AG04450 (cell line): ENCODE results near the gene TRPM2. TPM values are rescaled to one million over a fixed set of nuclear protein-coding genes. Genes with fewer than 3 reads are reported as not detected.
"Not testable (repeated sequence)": the region's sequence is repeated elsewhere in the genome, so short reads cannot be mapped to it uniquely, and the experiment has no call there.

Experiments
- CTCF ChIA-PET: fragments of 300-600, 350-600 bp; formaldehyde crosslinking; extraction: SDS; loops from one replicate; lab custom pipeline; 2022; ENCODE audit warnings: antibody characterized with exemption, inconsistent platforms; lab: Charles Lee
- POLR2A ChIA-PET: fragments of 350-600 bp; formaldehyde crosslinking; extraction: SDS; loops from one replicate; lab custom pipeline; 2021; ENCODE audit warnings: antibody characterized with exemption, inconsistent platforms; lab: Yijun Ruan, JAX
- DNase-seq: peaks from one replicate; pipeline ENCODE4 v3.0.0-alpha.2; 2011; ENCODE audit warnings: low read depth, low spot score
- H3K27ac ChIP-seq: one replicate; pipeline ENCODE4 v1.5.1; 2012; ENCODE audit warnings: low read depth, low read length, control low read depth
- H3K27me3 ChIP-seq: one replicate; pipeline ENCODE4 v1.6.0; 2012; ENCODE audit warnings: low read length; ENCODE audit not compliant: control insufficient read depth, insufficient read depth
- H3K4me3 ChIP-seq: 2 replicates; pipeline ENCODE4 v1.5.1; 2011; ENCODE audit warnings: mild to moderate bottlenecking, low read depth, low read length, control low read depth
- H3K9me3 ChIP-seq: 2 replicates; pipeline ENCODE4 v1.5.1; 2012; ENCODE audit warnings: low read length; ENCODE audit not compliant: control insufficient read depth, insufficient read depth
- CTCF ChIP-seq: IDR thresholded peaks from 2 replicates; pipeline ENCODE4 v1.5.1; 2011; ENCODE audit warnings: low read depth, low read length, control low read depth, inconsistent platforms
- polyA plus RNA-seq: library from polyadenylated mRNA; depleted of rRNA; stranded (reverse); fragments of >200 nt; gene quantifications from 2 replicates; pipeline ENCODE4 v1.2.3, GENCODE V29; 2011

The TRPM2 gene
- polyA plus RNA-seq, 1 experiment = not detected

DNA sequence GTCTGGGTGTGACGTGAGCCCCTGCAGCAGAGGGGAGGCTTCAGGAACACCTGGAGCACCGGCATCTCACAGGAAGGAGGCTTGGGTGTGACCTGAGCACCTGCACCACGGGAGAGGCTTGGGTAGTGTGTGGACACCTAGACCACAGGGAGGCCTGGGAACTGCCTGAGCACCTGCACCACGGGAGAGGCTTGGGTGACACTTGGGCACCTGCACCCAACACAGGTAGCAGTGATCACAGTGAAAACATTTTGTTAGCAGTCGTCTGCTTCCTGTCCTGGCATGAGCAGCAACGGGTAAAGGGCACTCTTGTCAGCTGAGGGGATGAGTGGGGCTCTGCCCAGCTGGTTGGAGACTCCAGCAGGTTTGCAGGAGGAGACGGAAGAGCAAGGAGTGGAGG, 124.3 kb downstream of the TRPM2 start:
- H3K9me3 ChIP-seq = no peaks in the 10 kb centered on the region
- ChIA-PET POLR2A (no interaction called here), CTCF (interaction anchor here (1.1 kb wide), 1 partner anchor 316 kb away, joined by 4 read pairs; no protein-coding TSS in a partner anchor)
- no peaks in the 10 kb centered on the region for H3K27me3 ChIP-seq
- no peak overlapping the region for H3K27ac ChIP-seq
- no peak overlapping the region for H3K4me3 ChIP-seq
- TF ChIP-seq CTCF = no peak
- no peak for DNase-seq

DNA sequence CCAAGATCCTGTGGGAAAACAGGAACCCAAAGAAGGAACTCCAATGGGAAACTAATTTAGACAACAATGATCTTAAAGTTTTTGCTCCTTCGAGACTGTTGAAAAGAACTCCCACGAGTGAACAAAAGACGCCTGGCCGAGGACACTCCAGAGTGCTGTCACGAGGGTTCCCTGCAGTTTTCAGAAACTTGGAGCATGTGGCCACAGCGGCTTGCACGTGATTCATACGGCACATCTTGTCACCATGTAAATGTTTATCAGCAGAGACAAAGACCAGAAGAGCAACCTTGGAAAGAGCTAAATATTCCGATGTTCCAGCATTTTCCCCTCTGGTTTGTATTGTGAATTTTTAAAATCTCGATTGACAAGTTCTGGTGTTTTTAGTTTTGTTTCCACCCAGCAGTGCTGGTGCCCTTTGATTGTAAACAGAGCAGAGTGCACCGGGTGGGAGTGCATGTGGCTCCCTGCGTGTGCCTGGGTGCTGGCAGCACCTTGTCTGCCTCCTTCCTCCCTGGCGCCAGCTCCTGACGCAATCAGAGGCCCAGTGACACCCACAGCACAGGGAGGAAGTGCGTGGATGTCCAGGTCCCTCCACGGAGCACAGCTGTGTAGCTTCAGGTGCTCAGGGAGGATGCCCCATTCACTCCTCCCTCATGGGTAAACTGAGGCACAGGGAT, 124.8 kb downstream of the TRPM2 start:
- no peak overlapping the region for H3K4me3 ChIP-seq
- CTCF ChIA-PET = interaction anchor here (1.1 kb wide), 1 partner anchor 315 kb away, joined by 4 read pairs; no protein-coding TSS in a partner anchor
- no peak for TF ChIP-seq CTCF
- no peak overlapping the region for H3K27ac ChIP-seq
- no peaks in the 10 kb centered on the region for H3K27me3 ChIP-seq
- no peak for DNase-seq
- H3K9me3 ChIP-seq = no peaks in the 10 kb centered on the region; the same call in 1 of the 2 replicates
- POLR2A ChIA-PET = no interaction called here

- DNase-seq = no peak
- no peaks in the 10 kb centered on the region for H3K27me3 ChIP-seq
- ChIA-PET POLR2A (no interaction called here), CTCF (interaction anchor here (0.7 to 1.1 kb wide), 2 partner anchors 21 to 315 kb away, joined by 3 to 4 read pairs; no protein-coding TSS in a partner anchor)
- TF ChIP-seq CTCF = no peak
- H3K4me3 ChIP-seq = no peak overlapping the region
- no peak overlapping the region for H3K27ac ChIP-seq
- H3K9me3 ChIP-seq = no peaks in the 10 kb centered on the region; the same call in 1 of the 2 replicates
These were observed 125.4 kb downstream of the TRPM2 start for GRCh38 chr21:44478801-44479167.

DNA sequence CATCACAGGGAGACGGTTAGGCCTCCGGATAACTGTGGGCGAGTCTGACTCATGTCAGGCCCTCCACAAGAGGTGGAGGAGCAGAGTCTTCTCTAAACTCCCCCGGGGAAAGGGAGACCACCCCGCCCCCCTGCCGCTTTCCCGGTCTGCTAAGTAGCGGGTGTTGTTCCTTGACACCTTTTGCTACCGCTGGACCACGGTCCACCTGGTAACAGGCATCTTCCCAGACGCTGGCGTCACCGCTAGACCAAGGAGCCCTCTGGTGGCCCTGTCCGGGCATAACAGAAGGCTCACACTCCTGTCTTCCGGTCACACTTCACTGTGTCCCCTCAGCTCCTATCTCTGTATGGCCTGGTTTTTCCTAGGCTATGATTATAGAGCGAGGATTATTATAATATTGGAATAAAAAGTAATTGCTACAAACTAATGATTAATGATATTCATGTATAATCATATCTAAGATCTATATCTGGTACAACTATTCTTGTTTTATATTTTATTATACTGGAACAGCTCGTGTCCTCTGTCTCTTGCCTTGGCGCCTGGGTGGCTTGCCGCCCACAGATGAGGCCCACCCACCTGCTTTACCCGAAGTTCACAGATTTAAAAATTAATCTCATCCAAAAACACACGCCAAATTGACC, 126.3 kb downstream of the TRPM2 start:
- POLR2A ChIA-PET, H3K9me3 ChIP-seq, H3K27ac ChIP-seq, H3K27me3 ChIP-seq, H3K4me3 ChIP-seq, DNase-seq: not testable (repeated sequence)
- TF ChIP-seq CTCF = peak; percentile 51
- CTCF ChIA-PET = interaction anchor here (0.7 kb wide), 1 partner anchor 22 kb away, joined by 3 read pairs; no protein-coding TSS in a partner anchor
